GM19035 (cell line): Measurements from ENCODE around the gene LSMEM2.

Source experiments
- ATAC-seq: cut with Tn5 transposase; IDR thresholded peaks from one replicate; pipeline ENCODE4 v1.9.1; 2021; ENCODE audit not compliant: unreplicated experiment

Gene LSMEM2

DNA sequence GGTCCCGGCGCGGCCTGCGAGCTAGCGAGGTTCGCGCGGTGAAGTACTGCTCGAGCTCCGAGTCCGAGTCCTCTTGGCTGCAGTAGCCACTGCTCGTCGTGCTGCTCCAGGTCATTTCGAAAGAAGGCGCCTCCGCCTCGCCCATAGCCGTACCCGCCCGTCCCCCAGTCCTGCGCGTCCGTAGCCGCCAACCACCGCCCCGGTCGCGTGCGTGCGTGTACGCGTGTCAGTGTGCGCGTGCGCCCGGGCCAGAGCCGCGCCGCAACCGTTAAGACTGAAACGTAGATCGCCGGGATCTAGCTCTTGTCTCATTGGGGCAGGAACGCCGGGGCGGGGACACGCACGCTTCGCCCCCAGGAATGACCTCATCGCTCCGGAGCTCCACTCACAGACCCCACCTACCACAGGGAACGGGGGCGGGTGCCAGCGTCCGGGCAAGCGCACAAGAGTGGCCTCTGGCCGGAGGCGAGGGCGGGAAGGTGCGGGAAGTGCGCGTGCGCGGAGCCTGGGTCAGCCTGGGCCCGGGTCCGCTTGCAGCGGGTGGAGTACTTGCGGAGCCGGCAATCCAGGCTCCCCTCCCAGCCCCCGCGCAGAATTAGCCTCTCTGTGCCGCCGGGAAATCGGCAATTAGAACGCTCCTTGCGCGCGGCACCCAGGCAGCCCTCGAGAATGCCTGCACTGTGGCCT lies 58.4 kb downstream of the LSMEM2 start:
- ATAC-seq, result peak; percentile 78
